WTC11 (cell line): Measurements from ENCODE around the gene ZNF598. TPM values are rescaled to one million over a fixed set of nuclear protein-coding genes. Genes with fewer than 3 reads are reported as not detected.

Source experiments
- ATAC-seq: fragments of 200-7000 bp; cut with Tn5 transposase; 2 replicates; pipeline ENCODE4 v1.10.0; 2021; ENCODE audit warnings: mild to moderate bottlenecking, moderate library complexity
- CTCF ChIA-PET: fragments of 300-600 bp; sonication (Branson Sonifier 250); formaldehyde crosslinking; loops from one replicate; lab custom pipeline; 2021; ENCODE audit warnings: antibody characterized with exemption; lab: Charles Lee
- POLR2A ChIA-PET: fragments of 350-600 bp; sonication (Branson Sonifier 250); formaldehyde crosslinking; loops from one replicate; lab custom pipeline; 2021; ENCODE audit warnings: antibody characterized with exemption; lab: Charles Lee
- DNase-seq: peaks from one replicate; pipeline ENCODE4 v3.0.0; 2021; ENCODE audit warnings: low spot score
- H3K27ac Mint-ChIP-seq: 2 replicates; pipeline ENCODE4 v1.8.0; 2021; ENCODE audit warnings: mixed read lengths
- H3K27me3 Mint-ChIP-seq: 2 replicates; pipeline ENCODE4 v1.8.0; 2021; ENCODE audit warnings: low read depth, mild to moderate bottlenecking, moderate library complexity, mixed read lengths
- H3K36me3 Mint-ChIP-seq: 2 replicates; pipeline ENCODE4 v1.8.0; 2021; ENCODE audit warnings: mixed read lengths
- H3K4me1 Mint-ChIP-seq: 2 replicates; pipeline ENCODE4 v1.8.0; 2022; ENCODE audit warnings: mixed read lengths
- H3K4me3 Mint-ChIP-seq: 2 replicates; pipeline ENCODE4 v1.8.0; 2021; ENCODE audit warnings: mild to moderate bottlenecking, moderate library complexity, mixed read lengths
- H3K9me3 Mint-ChIP-seq: 2 replicates; pipeline ENCODE4 v1.8.0; 2021; ENCODE audit warnings: mixed read lengths
- ARID4B ChIP-seq: sonication (generic); formaldehyde crosslinking; IDR thresholded peaks from 2 replicates; pipeline ENCODE4 v1.8.0; 2023; ENCODE audit warnings: missing genetic modification reagents, mild to moderate bottlenecking, borderline replicate concordance
- ELF4 ChIP-seq: sonication (generic); formaldehyde crosslinking; IDR thresholded peaks from 2 replicates; pipeline ENCODE4 v1.8.1; 2022; ENCODE audit warnings: low read depth, mild to moderate bottlenecking, moderate library complexity, missing genetic modification reagents
- GTF2I ChIP-seq: fragments of 250-450 bp; sonication (Bioruptor Pico); conservative IDR thresholded peaks from 2 replicates; pipeline ENCODE4 v1.4.0; 2021; ENCODE audit warnings: mild to moderate bottlenecking
- IRF1 ChIP-seq: sonication (generic); formaldehyde crosslinking; IDR thresholded peaks from 2 replicates; pipeline ENCODE4 v1.8.0; 2023; ENCODE audit warnings: missing genetic modification reagents
- NFATC4 ChIP-seq: fragments of 250-450 bp; sonication (Bioruptor Pico); IDR thresholded peaks from 2 replicates; pipeline ENCODE4 v1.9.0; 2021; ENCODE audit warnings: mild to moderate bottlenecking
- NR2C2 ChIP-seq: sonication (generic); formaldehyde crosslinking; IDR thresholded peaks from 2 replicates; pipeline ENCODE4 v1.8.0; 2022; ENCODE audit warnings: mild to moderate bottlenecking, missing genetic modification reagents
- STAT6 ChIP-seq: sonication (generic); formaldehyde crosslinking; conservative IDR thresholded peaks from 2 replicates; pipeline ENCODE4 v1.8.1; 2023; ENCODE audit warnings: mild to moderate bottlenecking, low read depth, missing genetic modification reagents, moderate library complexity
- TCF7 ChIP-seq: sonication (generic); formaldehyde crosslinking; IDR thresholded peaks from 2 replicates; pipeline ENCODE4 v1.8.0; 2022; ENCODE audit warnings: mild to moderate bottlenecking, low read depth, missing genetic modification reagents, moderate library complexity
- ZBTB43 ChIP-seq: sonication (generic); formaldehyde crosslinking; IDR thresholded peaks from 2 replicates; pipeline ENCODE4 v1.8.1; 2023; ENCODE audit warnings: mild to moderate bottlenecking, missing genetic modification reagents
- ZNF121 ChIP-seq: sonication (generic); formaldehyde crosslinking; IDR thresholded peaks from 2 replicates; pipeline ENCODE4 v1.8.0; 2023; ENCODE audit warnings: missing genetic modification reagents
- ZNF138 ChIP-seq: sonication (generic); formaldehyde crosslinking; conservative IDR thresholded peaks from 2 replicates; pipeline ENCODE4 v1.8.1; 2022; ENCODE audit warnings: mild to moderate bottlenecking, moderate library complexity, missing genetic modification reagents
- ZNF232 ChIP-seq: sonication (generic); formaldehyde crosslinking; IDR thresholded peaks from 2 replicates; pipeline ENCODE4 v1.8.0; 2022; ENCODE audit warnings: mild to moderate bottlenecking, missing genetic modification reagents
- ZNF263 ChIP-seq: sonication (generic); formaldehyde crosslinking; IDR thresholded peaks from 2 replicates; pipeline ENCODE4 v1.8.1; 2022; ENCODE audit warnings: low read depth, mild to moderate bottlenecking, moderate library complexity, missing genetic modification reagents
- ZNF281 ChIP-seq: sonication (generic); formaldehyde crosslinking; IDR thresholded peaks from 2 replicates; pipeline ENCODE4 v1.8.0; 2023; ENCODE audit warnings: mild to moderate bottlenecking, missing genetic modification reagents
- total RNA-seq: library from RNA; stranded (reverse); gene quantifications from 3 replicates; pipeline ENCODE4 v1.2.3, GENCODE V29; 2021

Gene ZNF598
- total RNA-seq, 1 experiment from 2014 or later: 66.4 TPM

- Mint-ChIP-seq H3K36me3 (peaks cover 10% of the 10 kb centered on the region), H3K9me3 (no peaks in the 10 kb centered on the region), H3K4me3 (peak overlapping the region; percentile 24), H3K27ac (no peak overlapping the region), H3K4me1 (peaks cover 15% of the 10 kb centered on the region), H3K27me3 (no peaks in the 10 kb centered on the region)
- POLR2A ChIA-PET: no interaction called here
- ATAC-seq (no peak), DNase-seq (no peak)
- CTCF ChIA-PET: no interaction called here
- TF ChIP-seq GTF2I (CRISPR knock-in tag) (no peak), ZBTB43 (CRISPR knock-in tag) (no peak), ZNF121 (CRISPR knock-in tag) (no peak), NFATC4 (CRISPR knock-in tag) (no peak), IRF1 (CRISPR knock-in tag) (no peak), TCF7 (no peak), NR2C2 (no peak), ELF4 (CRISPR knock-in tag) (no peak), ZNF138 (CRISPR knock-in tag) (no peak), ZNF232 (CRISPR knock-in tag) (no peak), ARID4B (no peak), ZNF263 (CRISPR knock-in tag) (no peak), ZNF281 (CRISPR knock-in tag) (no peak), STAT6 (CRISPR knock-in tag) (no peak)
Observed at GRCh38 chr16:1974157-1975070, 35.2 kb downstream of the ZNF598 start.
